Activated CD4-positive, alpha-beta memory T cell treated with anti-CD3 and anti-CD28 coated beads, Interleukin-2, amount 10 ng/mL, durations not matched to agents 7 days and 5 days (primary cell): ENCODE data around the gene KCNG4. TPM values are rescaled to one million over a fixed set of nuclear protein-coding genes. Genes with fewer than 3 reads are reported as not detected.
A peak's percentile ranks its signal among the peaks of the same experiment; 100 is the strongest.

Experiments used
- CTCF ChIA-PET: fragments of 350-600 bp; sonication (Branson Sonifier 250); formaldehyde crosslinking; loops from one replicate; lab custom pipeline; 2021; ENCODE audit warnings: antibody characterized with exemption, inconsistent platforms; lab: Charles Lee
- POLR2A ChIA-PET: fragments of 350-600 bp; sonication (Branson Sonifier 250); formaldehyde crosslinking; loops from one replicate; lab custom pipeline; 2021; ENCODE audit warnings: antibody characterized with exemption; lab: Charles Lee
- DNase-seq: peaks from one replicate; pipeline ENCODE4 v3.0.0-alpha.2; 2020
- H3K27ac Mint-ChIP-seq: one replicate; pipeline ENCODE4 v1.8.0; 2021; ENCODE audit warnings: mild to moderate bottlenecking, mixed read lengths
- H3K27me3 Mint-ChIP-seq: one replicate; pipeline ENCODE4 v1.8.0; 2021; ENCODE audit warnings: mixed read lengths
- H3K36me3 Mint-ChIP-seq: one replicate; pipeline ENCODE4 v1.8.0; 2021; ENCODE audit warnings: low read depth, mixed read lengths
- H3K4me1 Mint-ChIP-seq: one replicate; pipeline ENCODE4 v1.8.0; 2021; ENCODE audit warnings: mixed read lengths
- H3K4me3 Mint-ChIP-seq: one replicate; pipeline ENCODE4 v1.8.0; 2021; ENCODE audit warnings: mild to moderate bottlenecking, mixed read lengths
- H3K9me3 Mint-ChIP-seq: one replicate; pipeline ENCODE4 v1.8.0; 2021; ENCODE audit warnings: mixed read lengths
- total RNA-seq, 2 experiments: library from RNA; stranded (reverse); gene quantifications; one replicate each; pipeline ENCODE4 v1.2.3, GENCODE V29; 2021

The KCNG4 gene
- total RNA-seq, 2 experiments from 2014 or later, result not detected

- POLR2A ChIA-PET, result no interaction called here
- Mint-ChIP-seq H3K4me1 (no peaks in the 10 kb centered on the region), H3K27ac (no peak overlapping the region), H3K36me3 (no peaks in the 10 kb centered on the region), H3K9me3 (no peaks in the 10 kb centered on the region), H3K27me3 (peaks cover 7% of the 10 kb centered on the region), H3K4me3 (no peak overlapping the region)
- DNase-seq, result no peak
- CTCF ChIA-PET, result no interaction called here
Measured at GRCh38 chr16:84274515-84274914, 34.7 kb upstream of the KCNG4 start.

DNA sequence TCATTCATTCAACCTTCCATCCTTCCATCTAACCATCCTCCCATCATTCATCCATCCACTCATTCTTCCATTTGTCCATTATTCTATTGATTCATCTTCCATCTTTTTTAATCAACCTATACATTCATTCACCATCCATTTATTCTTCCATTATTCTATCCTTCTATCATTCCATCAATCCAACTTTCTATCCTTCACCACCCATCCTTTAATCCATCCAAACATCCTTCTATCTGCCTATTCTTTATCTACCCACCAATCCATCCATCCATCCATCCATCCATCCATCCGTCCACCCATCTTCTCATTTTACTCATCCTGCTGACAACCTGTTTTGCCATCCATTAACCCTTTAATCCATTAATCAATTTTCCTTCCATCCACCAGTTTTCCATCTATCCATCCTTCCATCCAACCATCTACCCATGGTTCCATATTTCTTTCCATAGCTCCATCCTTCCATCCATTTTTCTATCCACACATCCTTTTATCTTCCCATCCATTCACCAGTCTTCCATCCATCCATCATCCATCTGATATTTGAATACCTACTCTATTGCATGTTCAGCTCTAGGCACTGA lies 33.0 kb upstream of the KCNG4 start:
- POLR2A ChIA-PET, result no interaction called here
- H3K9me3 Mint-ChIP-seq, result no peaks in the 10 kb centered on the region

GRCh38 chr16:84271866-84272265 lies 32.1 kb upstream of the KCNG4 start:
- ChIA-PET POLR2A (no interaction called here), CTCF (no interaction called here)
- Mint-ChIP-seq H3K27ac (no peak overlapping the region), H3K36me3 (no peaks in the 10 kb centered on the region), H3K4me3 (no peak overlapping the region), H3K4me1 (no peaks in the 10 kb centered on the region), H3K9me3 (no peaks in the 10 kb centered on the region), H3K27me3 (peaks cover 3% of the 10 kb centered on the region)
- DNase-seq, result no peak

More for the DNA sequence above, 33.0 kb upstream of the KCNG4 start:
- no peak for DNase-seq
- H3K4me3 Mint-ChIP-seq, result no peak overlapping the region
- H3K27me3 Mint-ChIP-seq, result peaks cover 3% of the 10 kb centered on the region
- H3K36me3 Mint-ChIP-seq, result no peaks in the 10 kb centered on the region
- CTCF ChIA-PET, result no interaction called here
- H3K4me1 Mint-ChIP-seq, result no peaks in the 10 kb centered on the region
- H3K27ac Mint-ChIP-seq, result no peak overlapping the region

GRCh38 chr16:84271037-84271436 lies 31.2 kb upstream of the KCNG4 start:
- CTCF ChIA-PET, result no interaction called here
- H3K36me3 Mint-ChIP-seq, result no peaks in the 10 kb centered on the region

DNA sequence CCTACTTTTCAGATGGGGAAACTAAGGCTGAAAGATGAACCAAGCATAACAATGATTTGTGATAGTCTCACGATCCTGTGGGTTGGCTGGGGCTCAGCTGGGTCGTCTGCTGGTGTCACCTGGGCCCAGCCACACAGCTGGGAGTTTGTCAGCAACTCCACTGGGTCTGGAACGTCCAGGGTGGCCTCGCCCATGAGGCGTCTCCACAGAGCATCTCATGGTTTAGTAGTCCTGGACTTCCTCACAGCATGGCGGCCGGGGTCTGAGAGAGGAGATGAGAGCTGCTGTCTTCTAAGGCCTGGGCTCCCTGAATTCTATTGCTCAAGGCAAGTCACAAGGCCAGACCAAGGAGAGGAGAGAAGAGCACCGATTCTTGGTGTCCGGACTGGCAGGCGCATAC lies 30.7 kb upstream of the KCNG4 start:
- POLR2A ChIA-PET, result no interaction called here
- H3K4me1 Mint-ChIP-seq, result no peaks in the 10 kb centered on the region
- H3K27ac Mint-ChIP-seq, result no peak overlapping the region
- no peak for DNase-seq
- no peaks in the 10 kb centered on the region for H3K36me3 Mint-ChIP-seq
- H3K9me3 Mint-ChIP-seq, result no peaks in the 10 kb centered on the region
- peaks cover 3% of the 10 kb centered on the region for H3K27me3 Mint-ChIP-seq
- CTCF ChIA-PET, result no interaction called here
- H3K4me3 Mint-ChIP-seq, result no peak overlapping the region

More at GRCh38 chr16:84271037-84271436, 31.2 kb upstream of the KCNG4 start:
- H3K27me3 Mint-ChIP-seq, result peaks cover 6% of the 10 kb centered on the region
- no peak overlapping the region for H3K27ac Mint-ChIP-seq
- no peaks in the 10 kb centered on the region for H3K9me3 Mint-ChIP-seq
- no peak overlapping the region for H3K4me3 Mint-ChIP-seq
- POLR2A ChIA-PET, result no interaction called here
- no peaks in the 10 kb centered on the region for H3K4me1 Mint-ChIP-seq
- DNase-seq, result no peak

DNA sequence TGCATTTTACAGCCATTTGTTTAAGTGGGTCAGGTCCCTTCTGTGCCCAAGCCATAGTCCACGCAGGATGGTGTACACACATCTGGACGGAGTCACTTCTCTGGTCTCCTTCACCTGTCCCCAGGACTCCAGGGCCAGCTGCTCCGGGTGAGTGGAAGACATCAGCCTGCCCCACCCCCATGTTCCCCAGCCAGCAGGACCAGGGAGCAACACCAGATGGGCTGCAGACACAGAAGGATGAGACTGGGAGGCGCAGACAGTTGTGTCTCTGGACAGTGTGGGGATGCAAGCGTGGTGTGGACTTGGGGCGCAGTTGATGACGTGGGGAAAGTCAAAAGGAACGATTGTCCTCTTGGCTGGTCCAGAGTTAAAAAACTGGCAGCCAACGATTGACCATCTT lies 30.3 kb upstream of the KCNG4 start:
- Mint-ChIP-seq H3K36me3 (no peaks in the 10 kb centered on the region), H3K27ac (no peak overlapping the region), H3K9me3 (no peaks in the 10 kb centered on the region), H3K4me1 (no peaks in the 10 kb centered on the region), H3K27me3 (peaks cover 3% of the 10 kb centered on the region), H3K4me3 (no peak overlapping the region)
- no peak for DNase-seq
- CTCF ChIA-PET, result no interaction called here
- POLR2A ChIA-PET, result no interaction called here

DNA sequence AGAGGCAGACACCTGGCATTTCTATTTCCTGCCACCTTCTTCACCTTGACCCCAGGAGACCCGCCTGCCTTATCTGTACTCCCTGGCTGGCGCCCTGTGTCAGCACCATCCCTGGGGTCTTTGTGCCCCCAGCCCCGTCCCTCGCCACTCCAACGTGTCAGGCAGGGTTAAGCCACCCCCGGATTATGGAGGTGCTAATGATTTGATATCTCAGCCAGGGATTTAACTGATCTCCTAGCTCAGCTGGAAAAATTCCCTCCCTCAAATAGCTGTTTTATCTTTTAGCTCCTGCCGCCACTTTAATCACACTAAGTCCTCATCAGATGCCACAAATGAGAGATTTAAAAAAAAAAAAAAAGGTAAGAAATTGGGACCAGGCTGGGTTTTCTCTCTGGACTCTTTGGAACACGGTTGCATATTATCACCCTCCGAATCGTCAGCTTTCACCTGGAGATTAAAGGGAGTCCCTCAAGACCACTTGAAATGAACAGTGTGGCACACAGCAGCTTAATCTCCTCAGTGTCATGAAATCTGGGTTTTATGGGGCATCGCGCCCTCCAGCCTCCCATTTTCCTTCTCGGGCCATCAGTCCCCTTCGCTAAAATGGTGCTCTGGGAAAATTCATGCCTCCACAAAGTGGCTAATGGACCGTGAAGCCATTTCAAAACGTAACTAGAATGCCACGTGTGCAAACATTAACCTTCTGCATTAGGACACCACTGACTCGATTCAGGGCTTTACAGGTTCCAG lies 28.7 kb upstream of the KCNG4 start:
- DNase-seq, result no peak
- Mint-ChIP-seq H3K9me3 (no peaks in the 10 kb centered on the region), H3K27me3 (peaks cover 3% of the 10 kb centered on the region), H3K4me1 (no peaks in the 10 kb centered on the region), H3K27ac (no peak overlapping the region), H3K4me3 (no peak overlapping the region), H3K36me3 (no peaks in the 10 kb centered on the region)
- ChIA-PET POLR2A (no interaction called here), CTCF (interaction anchor here (3.2 kb wide), 1 partner anchor 9 kb away, joined by 19 read pairs; no protein-coding TSS in a partner anchor)

DNA sequence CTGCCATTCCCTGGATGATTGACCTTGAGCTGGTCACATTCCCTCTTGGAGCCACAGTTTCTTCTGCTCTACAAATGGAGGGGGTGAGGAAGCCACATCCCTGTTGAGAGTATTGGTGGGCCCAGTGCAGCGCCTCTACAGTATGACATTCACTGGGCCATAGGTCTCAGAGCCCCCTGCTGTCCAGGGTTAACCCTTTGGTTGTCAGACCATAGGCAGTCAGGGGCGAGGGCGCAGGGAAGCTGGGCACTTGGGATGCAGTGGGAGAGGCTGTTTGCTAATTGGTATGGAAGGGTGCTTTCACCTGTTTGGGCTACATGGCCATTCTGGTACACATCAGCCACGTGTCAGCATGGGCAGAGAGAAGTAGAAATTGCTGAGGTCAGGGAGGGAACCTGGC lies 27.6 kb upstream of the KCNG4 start:
- peaks cover 3% of the 10 kb centered on the region for H3K27me3 Mint-ChIP-seq
- H3K9me3 Mint-ChIP-seq, result no peaks in the 10 kb centered on the region
- DNase-seq, result no peak
- H3K27ac Mint-ChIP-seq, result no peak overlapping the region
- H3K4me3 Mint-ChIP-seq, result no peak overlapping the region
- H3K4me1 Mint-ChIP-seq, result no peaks in the 10 kb centered on the region
- ChIA-PET POLR2A (no interaction called here), CTCF (interaction anchor here (3.2 kb wide), 1 partner anchor 10 kb away, joined by 19 read pairs; no protein-coding TSS in a partner anchor)
- no peaks in the 10 kb centered on the region for H3K36me3 Mint-ChIP-seq

GRCh38 chr16:84266451-84266850 lies 26.6 kb upstream of the KCNG4 start:
- ChIA-PET CTCF (interaction anchor here (3.2 kb wide), 1 partner anchor 11 kb away, joined by 19 read pairs; no protein-coding TSS in a partner anchor), POLR2A (no interaction called here)
- peak; percentile 24 for DNase-seq
- H3K4me1 Mint-ChIP-seq, result no peaks in the 10 kb centered on the region
- no peak overlapping the region for H3K27ac Mint-ChIP-seq
- peaks cover 3% of the 10 kb centered on the region for H3K27me3 Mint-ChIP-seq
- H3K4me3 Mint-ChIP-seq, result no peak overlapping the region
- no peaks in the 10 kb centered on the region for H3K9me3 Mint-ChIP-seq
- H3K36me3 Mint-ChIP-seq, result no peaks in the 10 kb centered on the region

- Mint-ChIP-seq H3K27ac (no peak overlapping the region), H3K9me3 (no peaks in the 10 kb centered on the region), H3K27me3 (peaks cover 3% of the 10 kb centered on the region), H3K36me3 (no peaks in the 10 kb centered on the region), H3K4me1 (no peaks in the 10 kb centered on the region), H3K4me3 (no peak overlapping the region)
- no peak for DNase-seq
- ChIA-PET POLR2A (no interaction called here), CTCF (interaction anchor here (1.2 kb wide), 1 partner anchor 14 kb away, joined by 4 read pairs; no protein-coding TSS in a partner anchor)
Measured at GRCh38 chr16:84262939-84263338, 23.1 kb upstream of the KCNG4 start.

- no peak overlapping the region for H3K4me3 Mint-ChIP-seq
- no peaks in the 10 kb centered on the region for H3K4me1 Mint-ChIP-seq
- ChIA-PET CTCF (interaction anchor here (1.0 kb wide), 1 partner anchor 15 kb away, joined by 3 read pairs; no protein-coding TSS in a partner anchor), POLR2A (no interaction called here)
- no peak for DNase-seq
- H3K36me3 Mint-ChIP-seq, result no peaks in the 10 kb centered on the region
- H3K27ac Mint-ChIP-seq, result no peak overlapping the region
- no peaks in the 10 kb centered on the region for H3K9me3 Mint-ChIP-seq
- H3K27me3 Mint-ChIP-seq, result peaks cover 8% of the 10 kb centered on the region
Measured at GRCh38 chr16:84262031-84262430, 22.2 kb upstream of the KCNG4 start.

- ChIA-PET POLR2A (no interaction called here), CTCF (no interaction called here)
- no peak for DNase-seq
- no peak overlapping the region for H3K27ac Mint-ChIP-seq
- peaks cover 9% of the 10 kb centered on the region for H3K27me3 Mint-ChIP-seq
- peaks cover 3% of the 10 kb centered on the region for H3K9me3 Mint-ChIP-seq
- H3K4me1 Mint-ChIP-seq, result no peaks in the 10 kb centered on the region
- no peaks in the 10 kb centered on the region for H3K36me3 Mint-ChIP-seq
- H3K4me3 Mint-ChIP-seq, result no peak overlapping the region
Measured at GRCh38 chr16:84260766-84261554, 21.1 kb upstream of the KCNG4 start.

GRCh38 chr16:84259691-84260090 lies 19.9 kb upstream of the KCNG4 start:
- Mint-ChIP-seq H3K27me3 (peaks cover 13% of the 10 kb centered on the region), H3K4me1 (no peaks in the 10 kb centered on the region), H3K27ac (no peak overlapping the region), H3K9me3 (peaks cover 7% of the 10 kb centered on the region), H3K36me3 (no peaks in the 10 kb centered on the region), H3K4me3 (no peak overlapping the region)
- no peak for DNase-seq
- ChIA-PET POLR2A (no interaction called here), CTCF (interaction anchor here (0.6 to 0.7 kb wide), 2 partner anchors 48 to 720 kb away, joined by 3 read pairs; no protein-coding TSS in a partner anchor)
